ENCODE measurements around the gene PRKCB. TPM values are rescaled to one million over a fixed set of nuclear protein-coding genes. Genes with fewer than 3 reads are reported as not detected.

Gene PRKCB
- total and polyA plus RNA-seq, 2 donors (not counting 1 experiment from before 2014, with no cell fraction given) = 0.01 TPM; not detected in 1

GRCh38 chr16:24124291-24124690, 288.5 kb downstream of the PRKCB start:
- H3K79me2 ChIP-seq (ENCODE audit: control insufficient read depth, insufficient read depth, low read length) = no peaks in the 10 kb centered on the region
- TF ChIP-seq CTCF (conservative IDR thresholded peaks at IDR 0.05 in 1 of 2, IDR thresholded peaks at IDR 0.05 in 1 of 2; ENCODE audit: low read depth in 1 of 2, low read length in 2 of 2) (no peak), EZH2 (IDR thresholded peaks at IDR 0.05; ENCODE audit: low read length, missing control alignments) (no peak)
- no peak overlapping the region for H3K9ac ChIP-seq (ENCODE audit: insufficient read depth, low read length)
- no peaks in the 10 kb centered on the region for H3K36me3 ChIP-seq (ENCODE audit: control insufficient read depth, insufficient read depth, low read length)
- H2AFZ ChIP-seq (ENCODE audit: low read length) = no peak overlapping the region
- no peaks in the 10 kb centered on the region for H4K20me1 ChIP-seq (ENCODE audit: control insufficient read depth, extremely low read depth, insufficient read depth, low read length)
- no peak overlapping the region for H3K4me3 ChIP-seq (replicated peaks in 1 of 4; ENCODE audit: control extremely low read depth in 1 of 4, insufficient read depth in 1 of 4, low read depth in 3 of 4, low read length in 4 of 4)
- H3K27me3 ChIP-seq (ENCODE audit: control insufficient read depth, insufficient read depth, low read length) = no peaks in the 10 kb centered on the region
- H3K9me3 ChIP-seq (ENCODE audit: control insufficient read depth, insufficient read depth, low read depth, low read length) = no peaks in the 10 kb centered on the region
- H3K4me1 ChIP-seq (ENCODE audit: control insufficient read depth, extremely low read depth, insufficient read depth, low read length) = no peaks in the 10 kb centered on the region
- no peak overlapping the region for H3K27ac ChIP-seq (ENCODE audit: insufficient read depth, low read length)
- no peak overlapping the region for H3K4me2 ChIP-seq (ENCODE audit: extremely low read depth, insufficient read depth, low read length)
- no peak for DNase-seq (ENCODE audit: low read depth in 2 of 2)

GRCh38 chr16:24125214-24125613, 289.4 kb downstream of the PRKCB start:
- Histone ChIP-seq H3K4me2 (ENCODE audit: extremely low read depth, insufficient read depth, low read length) (no peak overlapping the region), H3K36me3 (ENCODE audit: control insufficient read depth, insufficient read depth, low read length) (no peaks in the 10 kb centered on the region), H3K27me3 (ENCODE audit: control insufficient read depth, insufficient read depth, low read length) (no peaks in the 10 kb centered on the region), H3K9ac (ENCODE audit: insufficient read depth, low read length) (no peak overlapping the region), H3K4me3 (replicated peaks in 1 of 4; ENCODE audit: control extremely low read depth in 1 of 4, insufficient read depth in 1 of 4, low read depth in 3 of 4, low read length in 4 of 4) (no peak overlapping the region), H3K4me1 (ENCODE audit: control insufficient read depth, extremely low read depth, insufficient read depth, low read length) (no peaks in the 10 kb centered on the region), H3K9me3 (ENCODE audit: control insufficient read depth, insufficient read depth, low read depth, low read length) (no peaks in the 10 kb centered on the region), H3K79me2 (ENCODE audit: control insufficient read depth, insufficient read depth, low read length) (no peaks in the 10 kb centered on the region), H4K20me1 (ENCODE audit: control insufficient read depth, extremely low read depth, insufficient read depth, low read length) (no peaks in the 10 kb centered on the region), H3K27ac (ENCODE audit: insufficient read depth, low read length) (no peak overlapping the region), H2AFZ (ENCODE audit: low read length) (no peak overlapping the region)
- no peak for DNase-seq (ENCODE audit: low read depth in 2 of 2)
- no peak for TF ChIP-seq EZH2 (IDR thresholded peaks at IDR 0.05; ENCODE audit: low read length, missing control alignments)
- no peak for TF ChIP-seq CTCF (conservative IDR thresholded peaks at IDR 0.05 in 1 of 2, IDR thresholded peaks at IDR 0.05 in 1 of 2; ENCODE audit: low read depth in 1 of 2, low read length in 2 of 2)

GRCh38 chr16:24129412-24129918, 293.7 kb downstream of the PRKCB start:
- no peaks in the 10 kb centered on the region for H3K27me3 ChIP-seq (ENCODE audit: control insufficient read depth, insufficient read depth, low read length)
- H3K79me2 ChIP-seq (ENCODE audit: control insufficient read depth, insufficient read depth, low read length) = no peaks in the 10 kb centered on the region
- no peak for DNase-seq (ENCODE audit: low read depth in 2 of 2)
- no peaks in the 10 kb centered on the region for H4K20me1 ChIP-seq (ENCODE audit: control insufficient read depth, extremely low read depth, insufficient read depth, low read length)
- TF ChIP-seq CTCF (conservative IDR thresholded peaks at IDR 0.05 in 1 of 2, IDR thresholded peaks at IDR 0.05 in 1 of 2; ENCODE audit: low read depth in 1 of 2, low read length in 2 of 2) (no peak), EZH2 (IDR thresholded peaks at IDR 0.05; ENCODE audit: low read length, missing control alignments) (no peak)
- no peak overlapping the region for H3K4me3 ChIP-seq (replicated peaks in 1 of 4; ENCODE audit: control extremely low read depth in 1 of 4, insufficient read depth in 1 of 4, low read depth in 3 of 4, low read length in 4 of 4)
- H3K27ac ChIP-seq (ENCODE audit: insufficient read depth, low read length) = no peak overlapping the region
- no peaks in the 10 kb centered on the region for H3K9me3 ChIP-seq (ENCODE audit: control insufficient read depth, insufficient read depth, low read depth, low read length)
- H2AFZ ChIP-seq (ENCODE audit: low read length) = no peak overlapping the region
- no peaks in the 10 kb centered on the region for H3K4me1 ChIP-seq (ENCODE audit: control insufficient read depth, extremely low read depth, insufficient read depth, low read length)
- H3K4me2 ChIP-seq (ENCODE audit: extremely low read depth, insufficient read depth, low read length) = no peak overlapping the region
- no peaks in the 10 kb centered on the region for H3K36me3 ChIP-seq (ENCODE audit: control insufficient read depth, insufficient read depth, low read length)
- H3K9ac ChIP-seq (ENCODE audit: insufficient read depth, low read length) = no peak overlapping the region
